GM10847 (cell line): ENCODE data around the gene SIRPA.
A peak's percentile ranks its signal among the peaks of the same experiment; 100 is the strongest.

ENCODE experiments used
- POLR2A ChIP-seq: IDR thresholded peaks from 2 replicates; pipeline ENCODE4 v1.6.1; 2011; ENCODE audit not compliant: insufficient read length; ENCODE audit errors: extremely low read depth

SIRPA gene

DNA sequence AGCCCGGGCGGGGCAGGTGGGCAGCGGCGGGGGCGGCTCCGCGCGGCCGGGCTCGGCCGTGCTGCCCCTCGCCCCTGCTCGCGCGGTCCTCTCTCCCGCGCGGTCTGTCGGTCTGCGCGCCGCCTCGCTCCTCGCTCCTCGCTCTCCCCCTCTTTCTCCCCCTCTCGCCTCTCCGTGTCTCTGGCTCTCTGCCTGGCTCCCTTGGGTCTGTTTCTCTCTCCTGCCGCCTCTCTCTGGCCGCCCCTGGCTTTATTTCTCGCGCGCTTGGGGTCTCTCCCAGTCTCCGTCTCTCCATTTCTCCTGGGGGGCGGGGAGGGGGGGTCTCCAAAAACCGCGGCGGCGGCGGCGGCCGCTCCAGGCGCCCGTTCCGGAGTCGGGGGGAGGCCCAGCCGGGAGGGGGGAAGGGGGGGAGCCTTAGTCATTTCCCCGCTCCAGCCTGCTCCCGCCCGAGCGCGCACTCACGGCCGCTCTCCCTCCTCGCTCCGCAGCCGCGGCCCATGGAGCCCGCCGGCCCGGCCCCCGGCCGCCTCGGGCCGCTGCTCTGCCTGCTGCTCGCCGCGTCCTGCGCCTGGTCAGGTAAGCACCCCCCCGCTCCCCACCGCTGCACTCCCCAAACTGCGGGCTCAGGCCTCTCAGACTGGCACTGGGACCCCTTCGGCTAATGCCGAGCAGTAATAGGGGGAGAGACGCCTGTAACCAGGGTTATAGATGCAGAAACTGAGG lies at the start of gene SIRPA:
Gene SIRPA, plus strand, starts transcription at position 457 of the 723 bp plus-strand sequence. Its CDS starts 41 bp downstream, at position 498.
- peak; percentile 16 for TF ChIP-seq POLR2A

DNA sequence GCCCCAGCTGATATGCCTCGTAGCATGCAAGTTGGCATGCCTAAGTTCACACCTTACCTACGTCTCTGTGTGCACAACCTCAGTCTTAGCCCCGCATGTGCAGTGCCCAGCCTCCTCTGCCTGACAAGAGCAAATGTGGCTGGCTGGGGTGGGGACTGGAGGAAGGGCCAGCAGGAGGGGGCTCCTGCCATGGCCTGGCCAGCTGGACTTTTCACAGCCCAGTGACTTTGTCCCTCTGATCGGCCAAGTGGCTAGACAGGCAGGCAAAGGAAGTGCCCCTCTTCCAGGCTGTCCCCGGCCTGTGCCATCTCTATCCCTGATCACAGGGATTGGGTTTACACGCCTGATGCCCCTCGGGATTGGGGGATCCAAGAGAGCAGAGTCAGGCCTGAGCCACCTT lies 49.5 kb upstream of the SIRPA start:
- TF ChIP-seq POLR2A: no peak

DNA sequence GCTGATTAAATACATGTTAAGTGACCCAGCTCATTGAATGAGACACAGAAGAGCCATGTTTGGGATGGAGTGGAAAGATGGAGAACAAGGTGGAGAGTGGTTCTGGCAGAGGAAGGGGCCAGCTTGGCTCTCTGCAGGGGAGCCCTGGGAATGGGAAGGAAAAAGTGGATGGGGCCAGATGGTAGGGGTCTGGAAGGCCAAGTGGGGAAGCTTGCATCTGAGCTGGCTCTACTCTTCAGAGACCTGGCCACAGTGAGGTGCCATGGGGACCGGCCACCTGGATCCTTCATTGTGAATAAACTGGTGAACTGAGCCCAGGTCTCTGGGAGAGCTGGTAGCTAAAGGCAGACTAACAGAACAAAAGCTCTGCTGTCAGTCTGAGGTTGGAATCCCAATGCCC lies 48.9 kb upstream of the SIRPA start:
- no peak for TF ChIP-seq POLR2A

DNA sequence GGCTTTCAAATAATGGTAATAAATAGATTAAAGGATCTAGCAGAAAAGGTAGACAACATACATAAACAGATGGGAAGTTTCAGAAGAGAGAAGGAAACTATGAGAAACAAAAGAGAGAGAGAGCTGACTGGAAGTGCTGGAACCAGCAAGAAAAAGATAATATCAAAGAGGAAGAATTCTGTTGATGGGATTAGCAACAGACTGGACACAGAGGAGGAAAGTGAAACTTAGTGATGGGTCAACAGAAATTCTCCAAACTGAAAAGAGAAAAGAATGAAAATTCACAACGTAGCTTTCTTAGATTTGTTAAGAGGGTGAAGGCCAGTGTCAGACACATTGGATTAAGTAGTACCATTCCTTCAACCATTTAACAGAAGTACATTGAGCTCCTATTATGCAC lies 48.3 kb upstream of the SIRPA start:
- no peak for TF ChIP-seq POLR2A

DNA sequence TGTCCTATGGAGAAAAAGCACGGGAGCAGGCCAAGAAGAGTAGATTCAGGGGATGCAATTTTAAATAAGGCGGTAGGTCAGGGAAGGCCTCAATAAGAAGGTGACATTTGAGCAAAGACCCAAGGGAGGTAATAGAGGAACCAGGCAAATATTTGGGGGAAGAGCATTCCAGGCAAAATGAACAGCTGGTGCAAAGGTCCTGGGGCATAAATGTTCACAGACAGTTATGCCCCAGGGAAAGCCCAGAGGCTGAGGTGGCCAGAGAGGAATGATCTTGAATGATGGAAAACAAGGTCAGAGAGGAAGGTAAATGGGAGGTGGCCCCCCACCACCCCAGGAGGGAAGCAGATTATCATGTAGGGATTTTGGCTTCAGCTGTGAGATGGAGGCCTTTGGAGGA lies 47.4 kb upstream of the SIRPA start:
- TF ChIP-seq POLR2A: no peak

DNA sequence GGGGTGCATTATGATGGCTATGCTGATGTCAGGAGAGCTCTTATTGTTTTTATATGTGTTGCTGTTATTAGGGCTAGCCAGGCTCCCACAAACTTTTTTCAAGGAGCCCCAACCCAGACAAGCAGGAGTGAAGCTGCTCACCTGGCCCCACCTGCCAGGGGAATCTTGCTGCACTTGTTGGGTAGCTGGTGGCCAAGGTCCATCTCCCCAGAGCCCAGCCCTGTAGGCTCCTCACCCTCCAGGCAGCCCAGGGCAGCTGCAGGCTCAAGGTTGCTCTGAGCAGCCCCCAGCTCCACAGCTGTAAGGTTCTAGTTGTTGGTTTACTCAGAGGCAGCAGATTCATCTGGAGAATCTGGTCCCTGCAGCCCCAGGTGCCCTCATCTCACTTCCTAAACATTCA lies 46.8 kb upstream of the SIRPA start:
- no peak for TF ChIP-seq POLR2A

DNA sequence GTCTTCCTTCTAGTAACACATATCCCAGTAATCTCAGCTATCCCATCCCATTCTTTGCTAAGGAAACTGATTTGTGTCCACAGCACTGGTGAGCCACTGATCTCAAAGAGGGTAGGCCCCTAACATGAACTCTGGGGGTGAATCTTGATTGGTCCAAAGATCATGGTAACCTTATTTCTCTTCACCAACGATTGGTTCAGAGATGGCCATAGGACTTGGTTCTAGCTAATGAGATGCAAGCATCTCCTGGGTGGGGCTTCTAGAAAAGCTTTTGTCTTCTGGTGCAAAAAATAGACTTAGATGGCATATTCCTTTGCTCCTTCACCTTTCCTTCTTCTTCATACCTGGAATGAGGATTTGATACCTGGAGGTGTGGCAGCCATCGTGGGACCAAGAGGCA lies 43.8 kb upstream of the SIRPA start:
- no peak for TF ChIP-seq POLR2A

DNA sequence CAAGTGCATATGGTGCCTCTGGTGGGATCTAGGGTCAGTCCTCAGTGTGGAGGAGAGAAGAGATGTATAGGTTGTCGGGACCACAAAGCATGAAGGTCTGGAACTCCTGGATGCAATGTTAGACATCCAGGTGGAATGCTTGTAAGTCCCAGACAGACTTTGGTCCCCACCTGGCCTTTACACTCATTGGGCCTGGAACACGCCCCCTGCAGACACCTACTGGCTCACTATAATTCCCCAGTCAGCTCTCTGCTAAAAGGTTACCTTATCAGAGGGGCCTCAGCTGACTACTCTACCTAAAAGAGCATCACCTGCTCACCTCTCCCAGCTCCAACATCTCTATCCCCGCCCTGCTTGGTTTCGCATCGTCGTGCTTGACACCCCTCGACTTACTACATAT lies 41.7 kb upstream of the SIRPA start:
- no peak for TF ChIP-seq POLR2A

DNA sequence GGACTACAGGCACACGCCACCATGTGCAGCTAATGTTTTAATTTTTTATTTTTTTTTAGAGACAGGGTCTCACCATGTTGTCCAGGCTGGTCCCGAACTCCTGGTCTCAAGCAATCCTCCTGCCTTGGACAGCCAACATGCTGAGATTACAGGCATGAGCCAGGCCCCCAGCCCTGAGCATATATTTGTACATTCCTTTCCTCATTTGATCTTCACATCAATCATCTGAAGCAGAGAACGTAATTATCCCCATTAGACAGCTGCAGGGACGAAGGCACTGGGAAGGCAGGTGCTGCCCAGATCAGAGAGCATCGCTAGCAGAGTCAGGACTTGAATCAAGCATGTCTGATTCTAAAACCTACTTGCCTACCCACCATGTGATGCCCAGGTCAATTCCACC lies 41.0 kb upstream of the SIRPA start:
- no peak for TF ChIP-seq POLR2A

DNA sequence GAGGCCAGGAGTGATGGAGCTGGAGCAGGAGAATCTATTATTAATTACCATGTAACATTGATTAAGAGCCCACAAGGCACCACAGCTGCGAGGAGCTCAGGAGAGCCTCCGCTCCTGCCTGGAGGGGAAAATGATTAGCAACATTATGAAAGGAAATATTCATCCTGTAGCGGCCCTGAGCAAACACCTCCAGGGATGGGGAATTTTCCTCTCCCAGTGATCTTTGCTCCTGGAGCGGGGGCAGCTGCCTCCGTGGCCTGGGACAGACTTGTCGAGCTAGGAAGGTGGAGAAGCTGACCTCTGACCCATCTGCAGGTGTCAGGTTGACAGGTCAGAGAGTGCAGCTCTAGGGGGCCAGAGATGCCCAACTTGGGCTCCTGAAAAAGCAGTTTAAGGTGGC lies 40.1 kb upstream of the SIRPA start:
- no peak for TF ChIP-seq POLR2A

DNA sequence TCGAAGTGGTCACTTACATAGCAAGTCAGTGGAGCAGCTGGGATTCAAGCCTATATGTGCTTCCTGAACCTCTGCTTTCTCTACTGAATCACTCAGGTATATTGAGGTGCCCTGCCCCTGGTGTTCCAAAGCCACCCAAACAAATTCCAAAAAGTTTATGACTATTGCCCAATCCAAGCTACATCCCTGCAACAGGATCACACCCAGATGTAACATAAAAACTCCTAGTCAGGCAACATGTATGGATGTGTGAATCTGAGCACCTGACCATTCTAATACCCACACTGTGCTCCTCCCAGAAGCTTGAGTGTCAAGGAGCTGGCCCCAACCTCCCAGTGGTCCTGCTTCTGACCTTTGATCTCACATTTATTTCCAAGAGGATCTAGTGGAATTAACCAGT lies 39.5 kb upstream of the SIRPA start:
- TF ChIP-seq POLR2A: no peak

DNA sequence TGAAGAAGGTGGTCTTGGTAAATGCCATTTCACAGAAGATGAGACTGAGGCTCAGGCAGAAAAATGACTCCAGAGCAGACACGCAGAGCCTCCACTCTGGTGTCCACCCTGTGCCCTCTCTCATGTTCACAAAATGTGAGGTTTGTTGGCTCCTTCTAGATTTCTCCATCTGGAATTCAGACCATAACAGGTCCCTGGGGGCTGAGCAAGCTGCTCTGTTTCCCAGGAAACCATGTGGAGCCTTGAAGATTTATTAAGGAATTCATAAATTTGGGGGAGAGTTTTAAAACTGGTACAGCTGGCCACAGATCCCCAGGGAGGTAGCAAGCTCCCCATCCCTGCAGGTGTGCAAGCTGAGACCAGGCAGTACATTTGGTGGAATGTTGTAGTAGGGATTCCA lies 38.8 kb upstream of the SIRPA start:
- TF ChIP-seq POLR2A: no peak

DNA sequence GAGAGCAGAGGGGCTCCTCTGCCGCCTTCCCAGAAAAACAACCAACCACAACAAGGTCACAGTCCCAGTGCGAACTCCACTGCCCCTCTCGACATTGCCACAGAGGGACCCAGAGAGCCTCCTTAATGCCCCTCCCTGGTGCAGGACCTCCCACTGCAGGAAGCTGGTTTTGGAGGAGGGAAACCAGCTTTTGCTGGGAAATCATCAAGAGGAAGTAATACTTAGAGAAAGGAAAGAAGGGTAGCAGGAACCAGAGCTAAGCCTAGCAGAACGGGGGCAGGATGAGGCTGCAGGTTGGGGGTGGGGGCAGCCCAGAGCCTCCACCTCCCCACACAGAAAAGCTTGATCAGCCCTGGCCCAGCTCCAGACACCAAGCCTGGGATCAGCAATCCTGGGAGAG lies 37.7 kb upstream of the SIRPA start:
- no peak for TF ChIP-seq POLR2A

DNA sequence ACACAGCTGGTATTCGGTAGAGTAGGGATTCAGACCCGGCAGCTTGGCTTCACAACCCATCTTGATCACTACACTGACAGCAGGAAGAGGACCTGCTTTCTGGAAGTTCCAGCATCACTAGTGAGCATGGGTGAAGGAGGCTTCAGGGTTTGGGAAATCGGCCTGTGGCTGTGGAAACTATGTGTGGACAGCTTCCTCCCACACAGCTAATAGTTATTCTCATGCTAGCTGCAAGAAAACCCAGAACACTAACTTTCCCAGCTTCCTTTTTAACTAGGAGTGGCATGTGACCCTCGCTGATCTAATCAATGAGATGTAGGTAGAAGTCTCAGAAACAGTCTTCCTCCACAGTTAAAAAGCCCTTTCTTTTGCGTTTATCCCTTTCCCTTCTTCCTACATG lies 36.3 kb upstream of the SIRPA start:
- no peak for TF ChIP-seq POLR2A

DNA sequence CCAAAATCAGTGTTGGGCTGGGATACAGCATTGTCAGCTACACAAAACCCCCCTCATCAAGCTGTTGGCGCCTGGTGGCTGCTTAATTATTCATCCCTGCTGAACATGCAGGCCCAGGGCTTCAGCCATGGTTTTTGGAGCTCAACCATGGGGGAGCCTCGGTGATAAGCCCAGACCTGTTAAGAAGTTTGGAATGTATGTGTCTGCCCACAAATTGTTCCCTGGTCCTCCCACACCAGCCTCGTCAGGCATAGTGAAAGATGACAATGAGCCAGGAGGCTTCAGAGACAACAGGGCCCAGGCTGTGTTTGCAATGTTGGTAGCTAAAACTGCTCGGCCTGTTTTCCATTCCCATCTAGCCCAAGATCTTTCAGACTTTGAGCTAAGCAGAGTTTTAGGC lies 34.8 kb upstream of the SIRPA start:
- no peak for TF ChIP-seq POLR2A

DNA sequence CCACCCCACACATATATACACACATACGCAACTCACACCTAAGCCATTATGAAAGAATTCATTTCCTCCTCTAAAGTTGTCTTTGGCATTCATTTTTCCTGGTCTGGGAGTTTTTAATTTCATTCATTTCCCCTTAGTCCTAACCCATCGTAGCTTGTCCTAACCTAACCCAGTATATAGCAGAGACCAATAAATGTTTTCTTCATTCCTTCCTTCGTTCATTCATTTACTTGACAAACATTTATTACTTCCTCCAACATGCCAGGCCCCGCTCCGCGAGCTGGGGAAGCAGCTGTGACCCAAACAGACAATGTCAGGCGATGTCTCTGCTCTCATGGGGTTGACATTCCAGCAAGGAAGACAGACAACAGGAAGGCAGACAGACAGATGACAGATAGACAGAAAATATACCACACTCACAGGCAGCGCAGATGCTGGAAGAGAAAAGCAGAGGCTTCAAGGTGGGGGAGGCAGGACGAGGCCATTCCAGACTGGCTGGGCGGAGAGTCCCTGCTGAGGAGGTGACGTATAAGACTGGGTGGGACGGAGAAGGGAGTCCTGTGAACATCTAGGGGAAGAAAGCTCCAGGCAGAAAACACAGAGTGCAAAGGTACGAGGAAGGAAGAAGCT lies 33.7 kb upstream of the SIRPA start:
- TF ChIP-seq POLR2A: no peak

DNA sequence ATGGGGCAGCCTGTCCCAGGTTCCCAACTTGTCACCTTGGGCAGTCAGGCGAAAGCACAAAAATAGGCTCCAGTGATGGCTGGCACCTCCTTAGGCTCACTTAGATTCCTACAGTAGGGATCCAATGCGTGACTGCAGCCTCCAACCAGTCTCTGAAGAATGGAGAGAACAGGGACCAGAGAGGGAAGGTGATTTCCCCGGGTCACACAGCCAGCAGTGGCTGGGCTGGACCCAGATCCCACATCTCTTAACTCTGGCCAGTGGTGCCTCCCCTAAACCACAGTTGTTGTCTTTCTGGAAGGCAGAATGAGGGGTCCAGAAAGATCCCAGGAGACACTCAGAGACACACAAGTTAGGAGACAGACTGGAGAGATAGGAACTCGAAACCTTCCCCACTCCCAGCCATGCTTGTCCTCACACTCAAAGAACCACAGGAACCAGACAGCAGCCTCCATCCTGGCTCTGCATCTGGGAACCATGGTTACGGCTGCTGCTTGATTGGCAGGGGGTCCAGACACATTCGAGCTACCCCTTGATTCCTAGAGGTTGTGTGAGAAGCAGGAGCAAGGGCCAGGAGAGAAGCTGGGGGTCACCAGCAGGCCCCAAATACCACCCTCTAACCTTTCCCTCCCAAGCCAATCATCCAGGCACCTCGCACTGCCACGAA lies 33.1 kb upstream of the SIRPA start:
- TF ChIP-seq POLR2A: no peak

DNA sequence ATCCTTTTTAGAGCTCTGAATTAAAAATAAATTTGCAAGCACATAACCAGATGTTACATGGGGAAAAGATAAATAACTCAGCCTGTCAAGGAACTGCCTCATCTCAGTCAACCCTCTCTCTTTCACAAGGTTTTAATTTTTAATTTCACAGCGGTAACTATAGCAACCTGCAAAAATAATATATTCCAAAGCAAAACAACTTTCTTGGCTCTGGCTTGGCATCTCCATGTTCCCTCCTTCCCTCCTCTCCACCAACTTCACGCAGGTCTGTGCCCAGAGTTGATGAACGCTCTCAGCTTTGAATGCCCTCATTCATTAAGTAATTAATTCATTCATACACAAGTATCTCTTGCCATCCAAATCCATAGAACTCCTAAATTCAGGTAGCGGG lies 32.5 kb upstream of the SIRPA start:
- no peak for TF ChIP-seq POLR2A
